NCI-H1417 (cell line): ENCODE data around the gene CNN3.

Experiments used
- DNase-seq, 3 experiments: peaks; one replicate each; lab custom pipeline; 2025; lab: John Stamatoyannopoulos, UW

CNN3 gene

DNA sequence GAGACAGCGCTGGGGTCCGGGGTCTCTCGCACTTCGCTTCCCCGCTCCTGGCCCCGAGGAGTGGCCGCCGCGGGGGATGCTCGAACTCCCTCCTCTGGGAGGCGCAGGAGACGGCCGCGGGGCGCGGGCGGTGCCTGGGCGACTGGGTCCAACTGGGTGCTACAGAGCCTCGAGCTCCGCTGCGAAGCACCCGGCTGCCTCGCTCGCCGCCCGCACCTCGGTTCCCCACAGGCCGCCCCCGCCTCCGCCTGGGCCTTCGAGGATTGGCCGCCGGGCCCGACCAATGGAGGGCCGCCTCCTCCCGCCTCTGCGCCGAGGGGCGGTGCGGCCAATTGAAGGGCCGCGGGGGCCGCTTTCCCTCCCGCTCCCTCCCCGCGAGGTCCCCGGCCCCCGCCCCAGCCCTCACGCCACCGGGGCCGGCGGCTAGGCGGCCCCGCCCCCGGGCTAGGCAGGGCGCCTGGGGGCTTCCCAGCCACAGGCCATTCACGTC is at the start of gene CNN3:
CNN3 (minus strand) TSS at position 196 of the 490 bp plus-strand sequence. CDS start 216 bp downstream, outside the sequence.
- peak; percentile 93 to 95 (median 95) for DNase-seq

DNA sequence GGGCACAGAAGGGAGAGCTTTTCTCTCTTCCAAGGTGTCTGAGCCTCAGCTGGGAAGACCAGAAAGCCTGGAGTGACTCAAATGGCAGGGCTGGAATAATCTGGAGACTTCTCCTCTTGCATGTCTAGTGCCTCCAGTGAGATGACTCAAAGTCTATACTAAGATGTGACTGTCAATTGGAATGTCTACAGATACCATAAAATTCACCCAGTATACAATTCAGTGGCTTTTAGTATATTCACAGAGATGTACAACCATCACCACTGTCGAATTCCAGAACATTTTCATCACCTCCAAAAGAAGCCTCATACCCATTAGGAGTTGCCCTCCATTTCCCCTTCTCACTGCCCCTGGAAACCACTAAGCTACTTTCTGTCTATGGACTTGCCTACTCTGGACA is 47.9 kb upstream of the CNN3 start:
- DNase-seq, result no peak

DNA sequence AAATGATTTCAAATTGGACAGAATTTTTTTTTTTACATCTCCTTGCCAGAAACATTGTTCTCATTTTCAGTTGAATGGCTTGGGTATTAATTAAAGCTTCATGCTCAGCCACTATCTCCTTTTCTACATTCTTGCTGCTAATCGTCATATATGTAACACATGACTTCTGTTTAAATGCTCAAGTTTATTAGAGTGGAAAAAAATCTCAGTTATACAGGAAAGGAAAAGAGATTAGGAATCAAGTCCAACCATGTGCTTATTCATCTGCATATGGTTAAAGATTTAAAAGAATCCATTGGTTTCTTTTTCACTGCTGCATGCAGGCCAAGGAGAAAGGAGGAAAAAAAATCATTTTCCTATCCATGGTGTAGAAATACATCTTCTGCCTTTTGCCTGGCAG is 47.3 kb upstream of the CNN3 start:
- no peak for DNase-seq

DNA sequence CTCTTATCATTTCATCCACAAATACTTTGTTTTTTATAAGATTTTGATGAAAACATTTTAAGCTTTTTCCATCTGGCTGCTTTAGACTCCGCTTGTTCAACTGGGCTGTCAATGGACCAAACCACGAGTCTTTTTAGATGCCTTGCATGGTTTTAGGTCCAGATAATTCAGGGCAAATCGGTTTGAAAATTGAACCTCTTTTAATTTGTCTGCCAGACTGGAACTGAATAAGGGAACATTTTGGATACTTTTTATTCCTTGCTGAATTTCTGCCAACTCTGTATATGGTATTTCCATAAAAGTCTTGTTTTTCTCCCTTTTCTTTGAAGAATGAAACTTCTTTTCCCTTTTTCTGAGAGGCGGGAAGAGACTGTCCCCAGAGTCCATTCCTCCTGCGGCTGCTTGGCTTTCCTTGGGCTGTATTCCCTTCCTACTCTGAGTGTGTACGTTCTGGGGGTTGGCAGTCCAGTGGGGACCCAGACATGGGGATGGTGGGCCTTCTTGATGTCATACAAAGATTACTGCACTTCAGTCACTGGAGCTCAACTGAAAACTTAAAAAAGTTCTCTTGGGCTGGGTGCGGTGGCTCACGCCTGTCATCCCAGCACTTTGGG is 46.5 kb upstream of the CNN3 start:
- no peak for DNase-seq

DNA sequence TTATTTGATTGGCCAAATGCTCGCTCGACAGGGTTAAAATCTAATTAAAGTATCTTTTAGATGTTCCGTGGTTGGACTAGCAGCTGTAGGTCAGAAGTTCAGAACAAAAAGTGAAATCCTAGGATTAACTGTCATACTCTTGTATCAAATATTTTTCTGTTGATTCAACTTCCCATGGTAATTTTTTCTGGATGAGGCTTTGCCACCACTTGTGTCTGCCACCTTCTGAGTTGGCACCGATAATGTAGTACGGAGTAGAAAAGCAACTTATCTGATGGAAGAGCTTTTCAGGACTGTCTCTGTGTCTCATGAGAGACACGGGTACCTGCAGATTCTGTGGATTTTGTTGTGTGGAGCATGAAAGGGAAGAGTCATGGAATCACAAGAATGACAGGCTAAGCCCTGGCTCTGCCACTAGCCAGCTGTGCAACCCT is 44.6 kb upstream of the CNN3 start:
- DNase-seq, result no peak

DNA sequence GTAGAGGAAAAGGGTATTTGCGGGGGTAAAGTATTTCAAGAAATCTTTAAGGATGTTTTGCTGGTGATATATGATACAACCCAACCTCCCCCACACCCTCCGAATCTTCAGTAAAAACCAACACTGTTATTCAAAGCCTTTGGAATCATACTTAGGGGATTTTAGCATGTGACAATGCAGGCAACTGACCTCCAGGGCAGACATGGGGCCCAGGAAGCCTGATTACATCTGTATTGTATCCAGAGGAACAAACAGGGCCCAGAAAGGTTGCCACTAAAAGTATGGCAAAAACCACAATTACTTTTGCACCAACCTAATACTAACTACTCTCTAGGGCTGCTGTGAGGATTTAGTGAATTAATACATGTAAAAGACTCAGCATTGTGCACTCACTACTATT is 43.9 kb upstream of the CNN3 start:
- DNase-seq, result no peak

DNA sequence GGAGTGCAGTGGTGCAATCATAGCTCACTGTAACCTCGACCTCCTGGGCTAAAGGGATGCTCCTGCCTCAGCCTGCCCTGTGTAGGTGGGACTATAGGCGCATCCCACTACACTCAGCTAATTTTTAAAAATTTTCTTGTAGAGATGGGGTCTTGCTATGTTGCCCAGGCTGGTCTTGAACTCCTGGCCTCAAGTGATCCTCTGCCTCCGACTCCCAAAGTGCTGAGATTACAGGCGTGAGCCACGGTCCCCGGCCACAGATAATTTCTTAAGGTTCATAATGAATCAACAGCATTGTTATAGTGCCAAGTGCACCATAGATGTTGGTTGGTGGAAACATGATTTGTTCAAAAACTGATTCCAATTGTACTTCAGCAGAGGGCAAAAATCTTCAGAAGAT is 42.2 kb upstream of the CNN3 start:
- no peak for DNase-seq

DNA sequence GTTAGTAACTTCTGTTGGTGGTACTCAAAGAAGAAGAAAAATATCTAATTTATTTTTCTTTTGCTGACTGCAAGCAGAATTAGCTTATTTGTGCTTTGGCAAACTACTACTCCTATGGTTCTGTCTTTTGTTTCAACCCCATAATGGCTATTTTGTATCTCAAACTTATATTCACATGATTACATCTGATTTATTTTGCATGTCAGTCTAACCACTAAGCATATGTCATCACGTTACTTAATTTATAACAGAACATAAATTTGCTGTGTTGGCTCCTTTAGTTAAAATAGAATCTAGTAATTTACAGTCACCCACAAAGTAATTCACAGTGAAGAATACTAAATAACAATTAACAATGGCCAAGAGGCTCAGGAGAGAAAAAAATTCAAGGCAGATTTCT is 39.1 kb upstream of the CNN3 start:
- no peak for DNase-seq

DNA sequence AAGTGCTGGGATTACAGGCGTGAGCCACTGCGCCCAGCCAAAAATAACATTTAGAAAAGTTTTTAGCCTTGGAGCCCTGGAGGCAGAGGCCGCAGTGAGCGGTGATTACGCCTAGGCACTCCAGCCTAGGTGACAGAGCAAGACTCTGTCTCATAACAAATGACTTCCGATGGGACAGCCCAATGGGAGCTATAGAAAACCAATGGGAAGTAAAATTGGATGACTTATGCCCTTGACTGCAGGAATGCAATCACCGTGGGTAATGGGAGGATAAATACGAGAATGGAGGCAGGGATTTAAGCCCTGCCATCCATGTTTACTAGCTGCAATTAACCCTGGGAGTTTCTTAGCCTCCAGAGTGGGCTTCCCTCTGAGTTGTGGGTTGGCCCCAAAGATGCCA is 37.0 kb upstream of the CNN3 start:
- no peak for DNase-seq

DNA sequence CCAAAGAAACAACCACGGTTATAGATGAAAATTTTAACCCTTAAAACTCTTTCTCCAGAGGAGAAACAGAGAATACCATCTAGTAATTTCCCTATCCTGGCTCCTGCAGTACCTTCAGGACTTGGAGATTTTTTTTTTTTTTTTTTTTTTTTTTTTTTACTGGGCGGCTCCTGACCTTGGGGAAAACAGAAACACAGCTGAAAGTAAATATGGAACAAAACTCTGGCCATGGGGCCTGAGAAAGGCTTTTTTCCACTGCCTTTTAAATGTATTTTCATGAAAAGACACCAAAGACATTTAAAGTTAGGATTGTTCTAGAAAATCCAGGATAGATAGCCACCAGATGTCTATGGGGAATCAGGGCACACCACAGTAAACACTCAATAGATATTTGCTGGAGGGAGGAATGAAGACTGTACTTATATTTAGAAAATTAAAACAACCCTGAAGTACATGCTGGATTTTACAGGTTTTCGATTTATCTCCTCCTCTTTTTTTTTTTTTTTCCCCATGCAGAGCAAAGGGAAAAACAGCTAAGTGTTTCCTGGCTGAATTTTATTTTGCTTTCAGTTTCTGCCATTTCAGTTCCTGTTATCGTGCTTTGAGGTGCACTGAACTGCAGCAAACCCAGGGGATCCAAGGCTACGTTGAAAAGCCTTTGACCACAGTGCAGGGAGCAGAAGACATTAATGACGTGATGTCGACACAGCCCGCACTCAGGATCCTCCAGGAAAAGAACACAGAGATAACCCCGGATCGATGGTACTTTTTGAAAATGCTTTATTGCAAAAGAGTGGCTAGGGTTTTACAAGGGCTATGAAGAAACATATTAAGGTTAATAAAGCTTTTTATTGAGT is 35.7 kb upstream of the CNN3 start:
- DNase-seq, result peak in 1 of 3 experiments; percentile 49

DNA sequence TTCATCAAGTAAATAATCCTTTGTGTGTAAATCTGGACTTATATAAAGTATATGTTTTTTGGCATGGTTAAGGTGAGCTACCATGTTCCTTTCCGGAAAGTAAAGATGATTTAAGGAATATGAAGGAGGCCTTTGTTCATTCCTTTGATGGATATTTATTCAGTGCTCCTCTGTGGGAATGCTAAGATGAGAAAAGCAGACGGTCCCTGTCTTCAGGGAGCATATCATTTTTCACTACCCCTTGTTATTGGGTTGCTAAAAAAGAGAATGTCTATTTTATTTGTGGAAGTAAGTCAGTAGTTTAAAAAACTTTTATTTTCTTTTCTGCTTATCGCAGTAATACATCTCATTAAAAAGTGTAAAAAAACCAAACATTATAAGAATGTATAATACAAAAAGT is 35.1 kb upstream of the CNN3 start:
- no peak for DNase-seq

DNA sequence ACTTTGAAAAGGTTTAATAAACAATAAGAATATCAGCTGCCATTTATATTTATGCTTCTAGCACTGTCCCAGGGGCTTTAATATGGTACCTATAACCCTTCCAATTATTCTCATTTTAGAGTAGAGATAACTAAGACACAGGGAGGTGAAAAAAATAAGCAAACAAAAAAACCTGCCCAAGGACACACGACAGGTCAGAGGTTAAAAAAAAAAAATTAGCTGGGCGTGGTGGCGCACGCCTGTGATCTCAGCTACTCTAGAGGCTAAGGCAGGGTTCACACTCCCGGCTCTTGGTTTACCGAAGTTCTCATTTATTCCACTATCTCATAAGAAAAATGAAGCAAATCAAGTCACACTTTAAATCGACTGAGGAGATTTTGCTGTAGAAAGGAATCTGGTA is 34.7 kb upstream of the CNN3 start:
- DNase-seq, result no peak

DNA sequence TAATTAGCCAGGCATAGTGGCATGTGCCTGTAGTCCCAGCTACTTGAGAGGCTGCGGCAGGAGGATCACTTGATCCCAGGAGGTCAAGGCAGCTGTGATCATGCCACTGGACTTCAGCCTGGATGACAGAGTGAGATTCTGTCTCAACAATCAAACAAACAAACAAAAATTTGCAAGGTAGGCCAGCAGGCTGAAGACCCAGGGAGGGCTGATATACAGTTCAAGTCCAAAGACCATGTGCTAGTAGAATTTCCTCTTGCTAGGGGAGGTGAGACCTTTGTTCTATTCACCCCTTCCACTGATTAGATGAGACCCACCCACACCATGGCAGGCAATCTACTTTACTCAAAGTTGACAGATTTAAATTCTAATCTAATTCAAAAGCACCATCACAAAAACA is 31.2 kb upstream of the CNN3 start:
- DNase-seq, result no peak

DNA sequence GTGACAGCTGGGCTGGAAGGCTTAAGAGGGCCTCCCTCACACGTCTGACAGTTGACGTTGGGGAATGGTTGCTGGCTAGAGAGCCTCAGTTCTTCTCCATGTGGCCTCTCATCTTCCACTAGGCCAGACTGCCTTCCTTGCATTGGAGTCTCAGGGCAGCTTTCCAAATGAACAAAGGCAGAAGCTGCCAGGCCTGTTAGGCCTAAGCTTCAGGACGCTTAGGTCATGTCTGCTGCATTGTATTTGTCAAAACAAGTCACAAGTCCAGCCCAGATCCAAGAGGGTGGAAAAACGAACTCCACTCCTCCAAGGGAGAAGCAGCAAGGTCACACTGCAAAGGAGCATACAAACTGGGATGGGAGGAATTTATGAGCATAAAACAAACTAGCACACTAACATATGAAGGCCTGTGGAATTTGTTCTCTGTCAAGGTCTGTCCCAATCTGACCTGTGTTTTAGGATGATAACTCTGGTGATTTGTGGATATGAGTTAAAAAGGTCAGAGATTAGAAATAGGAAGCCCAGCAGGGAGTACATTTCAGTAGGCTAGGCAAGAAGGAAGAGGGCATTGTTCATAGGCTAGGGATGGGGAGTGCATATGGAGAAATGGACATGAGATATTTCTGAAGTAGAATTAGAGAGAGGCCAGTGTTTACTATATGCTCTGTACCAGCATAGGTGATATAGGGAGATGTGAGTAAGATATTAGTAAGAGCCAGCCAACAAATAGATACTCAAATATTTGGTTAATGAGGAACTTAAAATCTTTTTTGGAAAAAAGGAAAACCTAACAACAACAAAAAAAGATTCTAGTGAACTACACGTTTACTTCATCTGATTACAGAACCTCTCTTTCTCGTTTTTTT is 29.1 kb upstream of the CNN3 start:
- no peak for DNase-seq

DNA sequence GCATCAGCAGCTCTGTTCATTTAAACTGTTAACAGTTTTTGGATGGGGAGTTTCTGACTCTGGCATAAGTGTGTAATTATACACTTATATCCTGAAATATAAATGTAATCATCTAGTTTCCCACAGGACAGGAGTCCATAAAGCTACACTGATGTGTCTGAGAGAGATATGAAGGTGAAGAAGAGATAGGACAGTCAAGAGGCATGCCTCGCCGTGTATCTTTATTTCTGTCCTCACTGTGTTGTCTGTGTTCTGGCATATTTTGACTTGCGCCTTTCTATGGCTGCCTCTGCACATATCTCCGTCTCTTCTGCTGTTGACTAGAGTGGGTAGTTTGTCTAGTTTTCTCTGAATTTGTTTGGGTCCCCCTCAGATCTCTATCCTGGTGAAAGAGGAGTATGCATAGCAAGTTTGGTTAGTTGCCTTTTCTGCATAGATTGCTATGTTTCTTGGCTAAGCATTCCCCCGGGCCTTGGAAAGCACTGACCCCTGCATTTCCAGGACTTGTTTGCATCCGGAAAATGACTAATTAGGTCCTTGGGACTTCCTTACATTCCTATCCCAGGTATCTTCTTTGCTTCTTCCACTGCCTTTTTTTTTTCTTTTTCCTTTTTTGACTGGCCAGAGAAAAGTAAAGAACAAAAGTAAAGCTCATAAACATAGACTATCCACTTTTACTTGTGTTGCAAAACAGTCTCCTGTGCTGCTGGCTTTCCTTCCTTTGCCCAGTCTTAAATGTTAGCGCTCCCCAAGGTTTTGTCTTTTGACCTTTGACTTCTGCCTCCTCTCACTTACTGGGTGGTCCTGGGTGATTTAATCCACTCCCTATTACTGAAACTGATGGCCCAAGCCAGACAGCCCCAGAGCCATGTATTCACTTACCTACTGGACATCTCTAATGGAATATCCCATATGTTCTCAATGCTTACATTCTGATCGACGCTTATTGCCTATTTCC is 27.6 kb upstream of the CNN3 start:
- no peak for DNase-seq

DNA sequence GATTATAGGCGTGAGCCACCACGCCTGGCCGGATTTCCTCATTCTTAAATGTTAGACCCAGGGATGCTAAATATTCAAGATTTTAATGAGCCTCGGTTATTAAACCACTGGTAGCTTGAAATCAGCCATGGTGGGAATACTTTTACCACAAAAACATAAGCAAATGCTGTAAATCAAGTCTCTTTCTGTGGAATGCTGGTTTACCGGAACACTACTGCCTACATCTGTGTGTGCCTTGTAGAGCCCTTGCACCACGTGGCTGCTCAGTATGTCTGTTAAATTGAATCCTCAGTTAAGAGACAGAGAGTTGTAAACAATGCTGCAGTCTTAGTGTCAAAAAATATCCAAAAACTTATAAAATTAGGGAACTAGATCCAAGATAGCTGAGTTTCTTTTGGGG is 26.8 kb upstream of the CNN3 start:
- DNase-seq, result no peak

DNA sequence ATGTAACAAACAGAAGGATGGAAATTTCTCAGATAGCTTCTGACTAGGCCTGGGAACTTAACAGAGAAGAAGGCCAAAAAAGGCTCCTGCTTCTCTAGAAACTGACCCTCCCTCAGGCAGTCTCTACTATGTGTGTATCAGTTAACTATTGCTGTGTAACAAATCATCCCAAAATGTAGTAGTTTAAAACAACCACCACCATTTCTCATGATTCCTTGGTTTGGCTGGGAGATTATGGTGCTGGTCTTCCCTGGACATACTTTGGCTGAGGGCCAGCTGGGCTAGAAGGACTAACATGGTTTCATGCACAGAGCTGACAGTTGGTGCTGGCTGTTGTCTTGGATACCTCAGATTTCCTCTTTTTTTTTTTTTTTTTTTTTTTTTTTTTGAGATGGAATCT is 26.2 kb upstream of the CNN3 start:
- no peak for DNase-seq

DNA sequence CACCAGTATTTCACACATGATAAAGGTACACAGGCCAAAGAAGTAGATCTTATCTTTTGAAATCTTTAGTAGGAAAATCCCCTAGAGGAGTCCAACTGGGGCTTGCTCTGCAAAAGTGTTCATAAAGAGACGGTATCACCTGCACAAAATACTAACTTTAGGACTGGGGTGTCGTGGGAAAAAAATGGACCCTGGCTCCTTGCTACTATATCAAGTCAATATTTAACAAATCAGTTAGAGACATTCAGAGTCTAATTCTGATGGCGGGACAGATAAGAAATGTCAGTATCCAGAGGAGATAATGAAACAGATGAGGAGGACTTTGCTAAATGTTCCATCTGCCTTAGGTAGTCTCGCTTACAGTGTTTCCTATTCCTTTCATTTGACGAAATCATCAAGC is 25.6 kb upstream of the CNN3 start:
- DNase-seq, result no peak

DNA sequence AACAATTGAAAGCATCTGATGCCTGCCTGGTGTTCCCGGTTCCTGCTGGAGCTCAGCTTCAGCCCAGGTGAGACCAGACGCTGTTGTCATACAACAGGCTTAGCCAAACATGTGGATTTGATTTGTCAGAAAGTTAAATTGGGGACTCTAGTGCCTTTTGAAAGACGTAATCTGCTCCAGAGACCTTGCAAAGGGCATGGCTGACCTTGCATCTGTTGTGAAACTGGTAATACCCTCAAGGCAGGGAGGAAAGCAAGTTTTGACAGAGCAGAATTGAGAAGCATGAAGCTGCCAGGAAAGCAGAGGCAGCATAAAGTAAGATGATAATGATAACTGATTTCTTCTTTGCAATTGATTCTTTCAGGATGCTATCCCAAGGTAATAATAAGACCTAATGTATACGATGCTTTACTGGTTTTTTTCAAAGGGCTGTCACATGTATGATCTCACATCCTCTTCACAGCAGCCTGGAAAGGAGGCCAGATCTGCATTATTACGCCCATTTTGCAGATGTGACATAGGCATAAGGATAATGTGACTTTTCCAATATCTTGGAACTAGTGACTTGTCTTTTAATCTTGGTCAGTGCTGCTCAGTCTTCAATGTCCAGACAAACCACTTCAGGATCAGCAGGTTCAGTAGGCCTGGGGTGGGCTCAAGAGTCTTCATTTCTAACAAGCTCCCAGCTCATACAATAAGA is 24.7 kb upstream of the CNN3 start:
- no peak for DNase-seq

DNA sequence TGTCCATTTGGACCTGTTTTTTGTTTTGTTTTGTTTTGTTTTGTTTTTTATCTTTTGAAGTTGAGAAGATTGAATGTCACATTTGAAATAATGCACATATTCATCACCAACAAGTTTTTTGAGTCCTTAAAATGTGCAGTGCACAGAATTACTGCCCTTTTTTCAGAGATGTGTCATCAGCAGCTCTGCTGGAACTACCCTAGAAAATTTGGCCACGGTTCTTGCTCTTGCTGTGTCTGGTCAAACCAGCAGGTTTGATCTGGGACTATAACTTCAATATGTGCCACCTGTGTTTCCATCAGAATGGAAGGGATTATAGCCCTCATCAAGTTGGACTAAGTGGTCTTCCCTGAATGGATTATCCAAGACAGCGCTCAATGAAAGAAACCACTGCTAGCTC is 24.1 kb upstream of the CNN3 start:
- no peak for DNase-seq
